Activated T-cell treated with anti-CD3 and anti-CD28 coated beads for 24 hours (primary cell): ENCODE measurements around the gene PHETA1.
A peak's percentile ranks its signal among the peaks of the same experiment; 100 is the strongest.
"Not testable (repeated sequence)": the region's sequence is repeated elsewhere in the genome, so short reads cannot be mapped to it uniquely, and the experiment has no call there.

Experiments
- DNase-seq: peaks from one replicate; pipeline ENCODE4 v3.0.0-alpha.2; 2020; ENCODE audit warnings: low read depth

Gene PHETA1

DNA sequence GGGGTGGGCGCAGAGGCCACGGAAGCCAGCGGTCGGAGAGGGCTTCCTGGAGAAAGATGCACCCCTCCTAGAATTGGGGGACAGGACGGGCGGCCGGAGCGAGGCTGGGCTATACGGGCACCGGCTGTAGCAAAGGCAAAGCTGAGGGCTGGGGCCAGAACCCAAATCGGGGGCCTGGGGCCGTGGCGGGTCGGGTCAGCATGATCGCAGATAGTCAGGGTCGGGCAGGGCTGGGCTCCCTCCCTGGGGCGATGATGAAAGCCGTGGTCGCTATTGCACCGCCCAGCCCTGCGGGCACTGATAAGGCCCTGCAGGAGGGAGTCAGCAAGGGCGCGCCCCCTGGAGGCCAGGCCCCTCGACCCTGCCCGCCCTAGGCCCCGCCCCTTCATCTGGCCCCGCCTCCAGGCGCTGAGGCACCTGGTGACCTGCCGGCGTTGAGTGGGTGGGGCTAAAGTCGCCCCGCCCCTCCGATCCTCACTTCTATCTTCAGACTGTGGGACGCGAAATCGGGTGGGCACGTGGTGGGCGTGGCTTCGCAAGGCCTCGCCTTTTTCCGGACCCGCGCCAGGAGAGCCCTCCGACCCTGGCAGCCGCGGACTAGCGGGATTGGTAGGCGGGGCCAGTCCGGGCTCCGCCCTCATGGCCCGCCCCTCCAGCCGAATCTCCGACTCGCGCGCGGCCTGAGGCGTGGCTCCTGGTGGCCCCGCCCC, 36.4 kb upstream of the PHETA1 start:
- peak; percentile 99 for DNase-seq

DNA sequence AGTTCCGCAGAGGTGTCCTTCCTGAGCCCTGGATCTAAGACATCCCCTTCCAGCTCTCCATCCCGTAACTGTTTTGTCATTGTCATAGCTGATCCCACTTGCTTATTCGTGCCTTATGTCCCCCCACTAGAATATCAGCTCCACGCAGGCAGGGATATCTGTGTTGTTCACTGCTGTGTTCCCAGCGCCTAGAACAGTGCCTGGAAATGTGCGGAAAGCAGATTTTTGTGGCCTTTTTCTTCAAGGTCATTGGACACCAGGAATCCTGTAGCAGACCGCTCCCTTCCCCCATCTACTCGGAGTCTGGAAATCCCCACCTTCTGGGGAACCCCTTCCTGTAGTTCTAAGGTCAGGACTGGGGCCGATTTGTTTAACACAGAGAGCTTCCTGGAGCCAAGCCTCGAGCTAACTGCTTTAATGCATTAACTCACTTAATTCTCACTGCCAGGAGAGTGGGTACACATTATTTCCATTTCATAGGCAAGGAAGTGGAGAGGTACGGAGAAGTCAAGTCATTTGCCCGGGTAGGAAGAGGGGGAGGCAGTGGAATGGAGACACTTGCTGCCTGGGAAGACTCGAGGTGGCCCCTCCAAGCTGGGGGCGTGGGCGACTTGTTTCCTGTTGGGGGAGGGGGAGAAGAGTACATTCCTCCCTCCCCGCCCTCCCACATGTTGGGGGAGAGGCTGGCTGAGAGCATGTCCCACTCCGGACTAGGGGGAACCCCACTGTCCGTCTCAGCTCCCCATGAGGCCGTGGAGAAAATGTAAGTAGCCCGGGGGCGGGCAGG, 35.7 kb upstream of the PHETA1 start:
- DNase-seq: peak; percentile 62

DNA sequence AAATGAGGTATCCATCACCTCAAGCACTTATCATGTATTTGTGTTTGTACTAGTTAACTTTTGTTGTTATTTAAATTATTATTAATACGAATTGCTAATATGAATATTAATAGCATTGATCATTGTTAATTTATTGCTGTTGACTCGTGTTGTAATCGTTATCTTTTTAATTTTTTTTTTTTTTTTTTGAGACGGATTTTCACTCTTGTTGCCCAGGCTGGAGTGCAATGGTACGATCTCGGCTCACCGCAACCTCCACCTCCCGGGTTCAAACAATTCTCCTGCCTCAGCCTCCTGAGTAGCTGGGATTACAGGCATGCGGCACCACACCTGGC, 33.6 kb upstream of the PHETA1 start:
- not testable (repeated sequence) for DNase-seq

DNA sequence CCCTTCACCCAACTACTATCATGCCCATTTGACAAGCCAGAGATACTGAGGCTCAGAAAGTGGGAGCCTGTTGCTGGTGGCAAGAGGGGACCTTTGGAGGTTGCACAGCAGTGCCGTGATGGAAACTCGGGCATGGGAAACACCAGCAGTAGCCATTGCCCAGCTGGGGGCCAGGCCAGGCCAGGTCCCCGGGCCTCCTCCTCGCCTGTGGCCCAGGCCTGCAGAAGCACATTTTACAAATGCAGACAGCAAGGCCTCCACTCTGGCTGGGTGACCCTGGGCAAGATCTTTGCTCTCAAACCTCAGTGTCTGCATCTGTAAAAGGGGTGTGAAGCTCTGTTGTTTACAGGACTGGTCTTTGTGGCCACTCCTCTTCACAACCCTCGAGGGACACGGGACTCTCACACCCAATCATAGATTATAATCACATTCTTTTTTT, 32.3 kb upstream of the PHETA1 start:
- no peak for DNase-seq

GRCh38 chr12:111399741-111400404, 31.0 kb upstream of the PHETA1 start:
- not testable (repeated sequence) for DNase-seq

DNA sequence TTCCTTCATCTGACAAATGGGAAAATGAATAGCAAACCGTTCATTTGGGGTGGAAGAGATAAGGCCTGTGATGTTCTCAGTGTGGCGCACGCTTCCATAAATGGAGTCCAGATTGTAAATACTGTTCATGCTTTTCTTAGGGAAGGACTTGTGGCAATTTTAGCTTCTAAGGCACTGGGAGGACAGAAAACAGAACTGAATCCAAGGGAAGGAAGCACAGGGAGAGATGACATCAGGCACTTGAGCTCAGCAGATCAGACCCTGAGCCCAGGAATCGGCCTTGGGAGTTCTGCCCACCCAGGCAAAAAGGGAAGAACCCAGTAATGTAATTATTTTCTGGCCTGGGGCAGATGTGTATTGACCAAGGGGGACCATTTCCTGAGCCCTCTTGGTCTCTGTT, 29.6 kb upstream of the PHETA1 start:
- DNase-seq: no peak

- peak; percentile 82 for DNase-seq
Observed at GRCh38 chr12:111396726-111397445, 28.0 kb upstream of the PHETA1 start.

DNA sequence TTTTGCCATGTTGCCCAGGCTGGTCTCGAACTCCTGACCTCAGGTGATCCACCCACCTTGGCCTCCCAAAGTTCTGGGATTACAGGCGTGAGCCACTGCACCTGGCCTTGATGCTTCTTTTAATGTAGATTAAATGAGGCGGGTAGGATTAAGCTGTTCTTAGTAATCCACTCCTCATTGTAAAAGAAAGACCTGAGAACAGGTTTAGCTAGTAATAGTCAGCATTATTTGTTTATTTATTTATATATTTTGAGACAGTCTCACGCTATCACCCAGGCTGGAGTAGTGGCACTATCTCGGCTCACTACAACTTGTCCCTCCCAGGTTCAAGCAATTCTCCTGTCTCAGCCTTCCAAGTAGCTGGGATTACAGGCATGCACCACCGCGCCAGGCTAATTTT, 27.4 kb upstream of the PHETA1 start:
- DNase-seq: not testable (repeated sequence)

DNA sequence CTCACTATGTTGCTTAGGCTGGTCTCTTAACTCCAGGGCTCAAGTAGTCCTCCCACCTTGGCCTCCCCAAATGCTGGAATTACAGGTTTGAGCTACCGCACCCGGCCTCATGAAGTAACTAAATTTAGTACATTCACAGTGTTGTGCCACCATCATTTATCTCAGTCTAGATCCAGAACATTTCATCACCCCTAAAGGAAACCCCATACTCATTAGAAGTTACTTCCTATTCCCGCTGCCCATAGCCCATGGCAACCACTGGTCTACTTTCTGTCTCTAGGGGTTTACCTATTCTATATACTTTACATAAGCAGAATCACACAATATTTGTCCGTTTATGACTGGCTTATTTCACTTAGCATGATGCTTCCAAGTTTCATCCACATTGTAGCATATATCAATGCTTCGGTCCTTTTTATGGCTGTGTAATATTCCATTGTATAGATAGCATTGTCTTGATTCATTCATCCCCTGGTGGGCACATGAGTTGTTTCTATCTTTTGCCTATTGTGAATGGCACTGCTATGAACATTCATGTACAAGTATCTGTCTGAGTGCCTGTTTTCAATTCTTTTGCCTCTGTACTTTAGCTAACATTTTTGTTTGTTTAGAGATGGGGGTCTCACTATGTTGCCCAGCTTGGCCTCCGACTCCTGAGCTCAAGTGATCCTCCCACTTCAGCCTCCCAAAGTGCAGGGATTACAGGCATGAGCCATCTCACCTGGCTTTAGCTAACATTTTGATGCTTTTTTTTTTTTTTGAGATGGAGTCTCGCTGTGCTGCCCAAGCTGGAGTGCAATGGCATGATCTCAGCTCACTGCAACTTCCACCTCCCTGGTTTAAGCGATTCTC, 26.7 kb upstream of the PHETA1 start:
- DNase-seq: no peak

- DNase-seq: no peak
Observed at GRCh38 chr12:111394480-111394879, 25.6 kb upstream of the PHETA1 start.

DNA sequence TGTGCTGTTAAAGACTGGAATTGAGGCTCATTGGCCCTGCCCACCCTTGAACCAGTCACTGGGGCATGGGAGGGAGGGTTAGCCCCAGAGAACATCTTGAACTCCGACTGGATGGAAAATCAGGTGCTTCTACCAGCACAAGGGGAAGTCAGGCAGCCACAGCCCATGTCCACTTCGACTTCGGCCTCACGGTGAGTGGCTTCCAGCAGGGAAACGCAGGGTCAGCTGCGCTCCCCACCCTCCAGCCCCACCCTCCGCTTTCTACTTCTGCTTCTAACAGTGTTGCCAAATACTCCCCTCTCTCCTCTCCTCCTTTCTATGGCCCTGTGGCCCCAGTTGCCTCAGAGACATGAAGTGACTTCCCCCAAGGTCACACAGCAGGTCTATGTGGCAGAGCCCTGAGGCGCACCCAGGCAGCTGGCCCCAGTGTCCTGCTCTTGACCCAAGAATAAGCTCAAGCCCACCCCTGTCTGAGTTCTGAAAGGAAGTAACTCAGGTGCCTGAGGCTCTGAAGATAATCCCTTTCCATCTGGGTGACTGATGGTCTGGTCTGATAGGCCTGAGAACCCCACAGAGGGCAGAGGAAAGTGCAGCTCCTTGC, 24.9 kb upstream of the PHETA1 start:
- no peak for DNase-seq

DNA sequence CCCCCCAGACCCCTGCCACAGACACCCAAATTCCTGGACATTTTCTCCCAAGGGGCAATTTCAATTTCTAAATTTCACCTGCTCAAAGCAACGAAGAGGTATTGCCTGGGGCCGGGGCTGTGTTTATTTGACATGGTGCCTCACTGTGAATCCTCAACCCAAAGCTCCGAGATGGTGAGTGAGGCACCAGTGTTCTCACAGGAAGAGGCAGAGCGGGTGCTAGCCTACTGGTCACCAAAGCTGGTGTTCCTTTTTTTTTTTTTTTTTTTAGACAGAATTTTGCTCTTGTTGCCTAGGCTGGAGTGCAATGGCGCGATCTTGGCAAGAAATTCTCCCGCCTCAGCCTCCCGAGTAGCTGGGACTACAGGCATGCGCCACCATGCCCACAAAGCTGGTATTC, 22.0 kb upstream of the PHETA1 start:
- no peak for DNase-seq

DNA sequence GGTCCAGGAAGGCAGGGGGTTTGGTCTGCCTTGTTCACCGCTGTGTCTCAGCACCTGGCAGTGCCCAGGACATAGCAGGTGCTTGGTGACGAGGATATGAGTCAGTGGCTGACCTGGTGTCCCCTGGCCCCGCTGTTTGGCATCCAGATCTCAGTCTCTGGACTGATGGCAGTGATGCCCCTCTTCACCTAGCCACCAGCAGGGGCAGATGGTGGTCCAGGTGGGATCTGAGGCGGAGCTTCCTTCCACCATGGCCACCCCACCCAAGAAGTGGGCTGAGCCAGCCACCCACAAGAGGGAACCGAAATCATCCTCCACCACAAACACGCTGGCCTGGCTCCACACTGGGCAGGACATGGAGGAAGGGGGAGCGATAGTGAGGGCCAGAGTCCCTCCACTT, 20.7 kb upstream of the PHETA1 start:
- DNase-seq: no peak

DNA sequence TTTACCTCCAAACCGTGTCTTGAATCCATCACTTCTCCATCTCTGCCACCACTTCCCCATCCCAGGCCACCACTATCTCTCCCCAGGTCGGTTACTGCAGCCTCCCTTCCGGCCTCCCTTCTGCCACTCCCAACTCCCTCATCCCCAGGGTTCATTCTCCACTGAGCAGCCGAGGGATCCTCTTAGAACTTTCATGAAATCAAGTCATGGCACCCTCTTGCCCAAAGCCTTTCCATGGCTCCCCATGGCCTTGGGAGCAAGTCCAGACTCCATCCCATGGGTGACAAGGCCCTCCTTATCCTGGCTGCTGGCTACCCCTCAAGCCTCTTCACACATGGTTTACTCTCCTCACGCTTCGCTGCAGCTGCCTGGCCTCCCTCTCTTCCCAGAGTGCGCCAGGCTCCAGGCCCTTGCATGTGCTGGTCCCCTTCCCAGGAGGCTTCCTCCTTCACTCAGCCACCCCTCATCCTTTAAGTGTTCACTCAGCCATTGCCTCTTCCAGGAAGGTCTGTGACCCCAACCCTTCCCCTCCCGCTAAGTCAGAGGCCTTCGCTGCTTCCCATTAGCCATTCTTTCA, 18.9 kb upstream of the PHETA1 start:
- DNase-seq: no peak

- no peak for DNase-seq
Observed at GRCh38 chr12:111386885-111387284, 18.0 kb upstream of the PHETA1 start.

- DNase-seq: no peak
Observed at GRCh38 chr12:111384596-111384995, 15.7 kb upstream of the PHETA1 start.

DNA sequence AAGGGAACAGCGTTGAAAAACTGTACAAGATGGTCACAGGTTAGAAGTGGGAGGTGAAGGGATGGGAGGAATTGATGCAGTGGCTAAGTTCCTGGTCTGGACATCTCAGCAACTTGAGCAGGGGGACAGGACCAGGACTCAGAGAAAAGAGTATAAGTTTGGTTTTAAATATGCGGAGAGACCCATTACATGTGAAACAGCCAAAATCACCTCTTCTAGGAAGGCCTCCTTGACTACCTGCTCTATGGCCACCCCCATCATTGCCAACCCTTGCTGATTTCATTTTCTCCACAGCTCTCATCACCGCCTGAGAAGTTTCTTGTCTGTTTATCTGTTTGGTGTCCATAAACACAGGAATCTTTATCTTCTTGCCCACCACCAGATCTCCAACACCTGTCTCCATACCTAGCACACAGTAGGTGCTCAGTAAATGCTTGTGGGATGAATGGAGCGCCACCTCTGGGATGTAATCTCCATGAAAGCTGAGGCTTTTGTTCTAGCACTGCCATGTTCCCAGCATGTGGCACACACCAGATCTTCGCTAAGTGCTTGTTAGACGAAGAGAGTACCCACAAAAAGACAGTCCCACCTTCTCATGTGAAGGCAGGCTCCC, 11.2 kb upstream of the PHETA1 start:
- DNase-seq: no peak

GRCh38 chr12:111377440-111377839, 8.5 kb upstream of the PHETA1 start:
- DNase-seq: no peak

GRCh38 chr12:111373231-111373630, 4.3 kb upstream of the PHETA1 start:
- DNase-seq: not testable (repeated sequence)

DNA sequence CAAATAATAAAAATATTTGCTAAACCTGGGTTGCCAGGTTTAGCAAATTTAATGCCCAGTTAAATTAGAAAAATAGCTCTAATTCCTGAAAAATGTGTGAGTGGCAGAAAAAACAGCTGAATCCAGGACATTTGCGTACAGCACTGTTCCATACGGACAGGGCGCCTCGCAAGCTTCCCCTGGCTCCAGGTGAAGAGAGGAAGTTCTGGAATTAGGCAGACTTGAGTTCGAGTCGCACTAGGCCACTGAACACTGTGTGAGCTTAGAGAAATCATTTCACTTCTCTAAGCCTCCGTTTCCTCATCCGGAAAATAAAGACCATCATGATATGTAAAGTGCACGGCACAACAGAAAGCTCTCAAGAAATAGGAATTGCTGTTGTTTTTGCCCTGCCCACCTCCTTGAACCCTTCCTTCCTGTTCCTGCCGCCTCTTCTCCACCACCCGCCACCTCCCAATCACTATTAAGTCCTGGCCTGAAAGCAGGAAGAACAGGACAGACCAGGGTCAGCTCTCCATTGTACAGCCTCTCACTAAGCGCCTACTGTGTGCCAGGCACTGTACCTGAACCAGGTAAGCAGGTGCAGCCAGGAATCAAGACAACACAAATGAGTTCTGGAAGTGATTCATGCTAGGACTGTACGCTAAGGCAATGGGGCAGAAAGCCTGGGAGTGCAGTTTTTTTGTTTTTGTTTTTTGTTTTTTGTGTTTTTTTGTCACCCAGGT, 763 bp upstream of the PHETA1 start:
- no peak for DNase-seq
